ENCODE results near the gene TGFBR3. TPM values are rescaled to one million over a fixed set of nuclear protein-coding genes. Genes with fewer than 3 reads are reported as not detected.

The TGFBR3 gene
- total RNA-seq, 1 experiment from 2014 or later = 4.2 TPM

GRCh38 chr1:91650764-91651163 lies 235.2 kb downstream of the TGFBR3 start (continued):
- TF ChIP-seq, protein P1, sequence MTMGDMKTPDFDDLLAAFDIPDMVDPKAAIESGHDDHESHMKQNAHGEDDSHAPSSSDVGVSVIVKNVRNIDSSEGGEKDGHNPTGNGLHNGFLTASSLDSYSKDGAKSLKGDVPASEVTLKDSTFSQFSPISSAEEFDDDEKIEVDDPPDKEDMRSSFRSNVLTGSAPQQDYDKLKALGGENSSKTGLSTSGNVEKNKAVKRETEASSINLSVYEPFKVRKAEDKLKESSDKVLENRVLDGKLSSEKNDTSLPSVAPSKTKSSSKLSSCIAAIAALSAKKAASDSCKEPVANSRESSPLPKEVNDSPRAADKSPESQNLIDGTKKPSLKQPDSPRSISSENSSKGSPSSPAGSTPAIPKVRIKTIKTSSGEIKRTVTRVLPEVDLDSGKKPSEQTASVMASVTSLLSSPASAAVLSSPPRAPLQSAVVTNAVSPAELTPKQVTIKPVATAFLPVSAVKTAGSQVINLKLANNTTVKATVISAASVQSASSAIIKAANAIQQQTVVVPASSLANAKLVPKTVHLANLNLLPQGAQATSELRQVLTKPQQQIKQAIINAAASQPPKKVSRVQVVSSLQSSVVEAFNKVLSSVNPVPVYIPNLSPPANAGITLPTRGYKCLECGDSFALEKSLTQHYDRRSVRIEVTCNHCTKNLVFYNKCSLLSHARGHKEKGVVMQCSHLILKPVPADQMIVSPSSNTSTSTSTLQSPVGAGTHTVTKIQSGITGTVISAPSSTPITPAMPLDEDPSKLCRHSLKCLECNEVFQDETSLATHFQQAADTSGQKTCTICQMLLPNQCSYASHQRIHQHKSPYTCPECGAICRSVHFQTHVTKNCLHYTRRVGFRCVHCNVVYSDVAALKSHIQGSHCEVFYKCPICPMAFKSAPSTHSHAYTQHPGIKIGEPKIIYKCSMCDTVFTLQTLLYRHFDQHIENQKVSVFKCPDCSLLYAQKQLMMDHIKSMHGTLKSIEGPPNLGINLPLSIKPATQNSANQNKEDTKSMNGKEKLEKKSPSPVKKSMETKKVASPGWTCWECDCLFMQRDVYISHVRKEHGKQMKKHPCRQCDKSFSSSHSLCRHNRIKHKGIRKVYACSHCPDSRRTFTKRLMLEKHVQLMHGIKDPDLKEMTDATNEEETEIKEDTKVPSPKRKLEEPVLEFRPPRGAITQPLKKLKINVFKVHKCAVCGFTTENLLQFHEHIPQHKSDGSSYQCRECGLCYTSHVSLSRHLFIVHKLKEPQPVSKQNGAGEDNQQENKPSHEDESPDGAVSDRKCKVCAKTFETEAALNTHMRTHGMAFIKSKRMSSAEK (CRISPR knock-in tag; IDR thresholded peaks at IDR 0.05; ENCODE audit: borderline replicate concordance) = no peak
- TF ChIP-seq E2F5 (CRISPR knock-in tag; IDR thresholded peaks at IDR 0.05) (no peak), HMGA2 (CRISPR knock-in tag; IDR thresholded peaks at IDR 0.05) (no peak), ZNF671 (CRISPR knock-in tag; IDR thresholded peaks at IDR 0.05) (no peak), OVOL2 (CRISPR knock-in tag; IDR thresholded peaks at IDR 0.05; ENCODE audit: borderline replicate concordance) (no peak), TP53 (CRISPR knock-in tag; IDR thresholded peaks at IDR 0.05) (no peak), RELA (CRISPR knock-in tag; IDR thresholded peaks at IDR 0.05; ENCODE audit: borderline replicate concordance) (no peak)
- TF ChIP-seq, protein P2, sequence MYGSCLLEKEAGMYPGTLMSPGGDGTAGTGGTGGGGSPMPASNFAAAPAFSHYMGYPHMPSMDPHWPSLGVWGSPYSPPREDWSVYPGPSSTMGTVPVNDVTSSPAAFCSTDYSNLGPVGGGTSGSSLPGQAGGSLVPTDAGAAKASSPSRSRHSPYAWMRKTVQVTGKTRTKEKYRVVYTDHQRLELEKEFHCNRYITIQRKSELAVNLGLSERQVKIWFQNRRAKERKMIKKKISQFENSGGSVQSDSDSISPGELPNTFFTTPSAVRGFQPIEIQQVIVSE (CRISPR knock-in tag; IDR thresholded peaks at IDR 0.05; ENCODE audit: borderline replicate concordance) = no peak

DNA sequence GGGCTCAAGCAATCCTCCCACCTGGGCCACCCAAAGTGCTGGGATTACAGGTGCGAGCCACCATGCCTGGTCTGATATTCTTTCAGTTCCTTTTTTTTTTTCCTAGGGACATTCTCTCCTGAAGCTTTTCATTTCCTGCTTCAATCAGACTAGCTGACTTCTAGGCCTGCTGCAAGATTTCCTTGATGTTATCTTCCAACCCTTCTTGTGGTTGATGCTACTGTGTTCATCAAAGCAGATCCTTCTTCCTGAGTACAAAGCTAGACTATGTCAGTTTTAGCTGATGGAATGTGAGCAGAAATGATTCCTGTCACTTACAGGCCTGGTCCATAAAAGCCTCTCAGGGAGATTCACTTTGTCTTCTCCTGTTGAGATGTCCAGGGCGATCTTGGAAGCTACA lies 238.9 kb downstream of the TGFBR3 start:
- ChIA-PET CTCF (interaction anchor here (1.1 kb wide), 1 partner anchor 92 kb away, joined by 3 read pairs; no protein-coding TSS in a partner anchor), POLR2A (no interaction called here)
- Mint-ChIP-seq H3K4me1 (peaks cover 33% of the 10 kb centered on the region), H3K27ac (no peak overlapping the region), H3K36me3 (peaks cover 3% of the 10 kb centered on the region), H3K9me3 (peaks cover 17% of the 10 kb centered on the region), H3K4me3 (no peak overlapping the region), H3K27me3 (ENCODE audit: low read depth) (no peaks in the 10 kb centered on the region; the same call in 1 of the 2 replicates)
- ATAC-seq = no peak
- DNase-seq (ENCODE audit: low spot score) = no peak
- no peak for TF ChIP-seq TEAD4 (CRISPR knock-in tag; IDR thresholded peaks at IDR 0.05)
- no peak for TF ChIP-seq SMAD3 (CRISPR knock-in tag; IDR thresholded peaks at IDR 0.05; ENCODE audit: borderline replicate concordance)
- no peak for TF ChIP-seq ELF4 (CRISPR knock-in tag; IDR thresholded peaks at IDR 0.05; ENCODE audit: low read depth)
- no peak for TF ChIP-seq ZNF219 (CRISPR knock-in tag; IDR thresholded peaks at IDR 0.05; ENCODE audit: borderline replicate concordance)
- TF ChIP-seq USF2 (CRISPR knock-in tag; IDR thresholded peaks at IDR 0.05) = no peak

GRCh38 chr1:91645031-91645430 lies 240.9 kb downstream of the TGFBR3 start:
- 0 out of 2 replicates have a peak overlapping the region, but pooled peaks have one; percentile 12 for H3K4me3 Mint-ChIP-seq
- DNase-seq (ENCODE audit: low spot score) (peak; percentile 30), ATAC-seq (peak; percentile 94)
- H3K4me1 Mint-ChIP-seq = peaks cover 22% of the 10 kb centered on the region
- peaks cover 33% of the 10 kb centered on the region for H3K9me3 Mint-ChIP-seq
- TF ChIP-seq TEAD1 (CRISPR knock-in tag; IDR thresholded peaks at IDR 0.05) = peak; percentile 16; the same call in 1 of the 2 replicates
- 0 out of 2 replicates have a peak, but pooled peaks have one; percentile 12 for TF ChIP-seq ZNF423 (CRISPR knock-in tag; IDR thresholded peaks at IDR 0.05)
- TF ChIP-seq ETV6 (CRISPR knock-in tag; IDR thresholded peaks at IDR 0.05) = 0 out of 2 replicates have a peak, but pooled peaks have one; percentile 15
- TF ChIP-seq, protein P3, sequence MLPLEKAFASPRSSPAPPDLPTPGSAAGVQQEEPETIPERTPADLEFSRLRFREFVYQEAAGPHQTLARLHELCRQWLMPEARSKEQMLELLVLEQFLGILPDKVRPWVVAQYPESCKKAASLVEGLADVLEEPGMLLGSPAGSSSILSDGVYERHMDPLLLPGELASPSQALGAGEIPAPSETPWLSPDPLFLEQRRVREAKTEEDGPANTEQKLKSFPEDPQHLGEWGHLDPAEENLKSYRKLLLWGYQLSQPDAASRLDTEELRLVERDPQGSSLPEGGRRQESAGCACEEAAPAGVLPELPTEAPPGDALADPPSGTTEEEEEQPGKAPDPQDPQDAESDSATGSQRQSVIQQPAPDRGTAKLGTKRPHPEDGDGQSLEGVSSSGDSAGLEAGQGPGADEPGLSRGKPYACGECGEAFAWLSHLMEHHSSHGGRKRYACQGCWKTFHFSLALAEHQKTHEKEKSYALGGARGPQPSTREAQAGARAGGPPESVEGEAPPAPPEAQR (CRISPR knock-in tag; IDR thresholded peaks at IDR 0.05) = no peak
- no peak for TF ChIP-seq TCF7 (CRISPR knock-in tag; IDR thresholded peaks at IDR 0.05; ENCODE audit: low read depth)
- peaks cover 17% of the 10 kb centered on the region for H3K36me3 Mint-ChIP-seq
- peaks cover 3% of the 10 kb centered on the region for H3K27me3 Mint-ChIP-seq (ENCODE audit: low read depth)
- POLR2A ChIA-PET = interaction anchor here (1.1 kb wide), 1 partner anchor 28 kb away, joined by 3 read pairs; no protein-coding TSS in a partner anchor
- CTCF ChIA-PET = no interaction called here
- H3K27ac Mint-ChIP-seq = peak overlapping the region; percentile 26; the same call in 1 of the 2 replicates
